GM12892 (cell line): ENCODE measurements around the gene CD96.

ENCODE experiments used
- POLR2A ChIP-seq: IDR thresholded peaks from 2 replicates; pipeline ENCODE4 v1.6.1; 2011; ENCODE audit warnings: low read depth, low read length, control low read depth
- POLR2AphosphoS5 ChIP-seq: IDR thresholded peaks from 2 replicates; pipeline ENCODE4 v1.6.1; 2011; ENCODE audit warnings: low read depth, low read length, control low read depth

DNA sequence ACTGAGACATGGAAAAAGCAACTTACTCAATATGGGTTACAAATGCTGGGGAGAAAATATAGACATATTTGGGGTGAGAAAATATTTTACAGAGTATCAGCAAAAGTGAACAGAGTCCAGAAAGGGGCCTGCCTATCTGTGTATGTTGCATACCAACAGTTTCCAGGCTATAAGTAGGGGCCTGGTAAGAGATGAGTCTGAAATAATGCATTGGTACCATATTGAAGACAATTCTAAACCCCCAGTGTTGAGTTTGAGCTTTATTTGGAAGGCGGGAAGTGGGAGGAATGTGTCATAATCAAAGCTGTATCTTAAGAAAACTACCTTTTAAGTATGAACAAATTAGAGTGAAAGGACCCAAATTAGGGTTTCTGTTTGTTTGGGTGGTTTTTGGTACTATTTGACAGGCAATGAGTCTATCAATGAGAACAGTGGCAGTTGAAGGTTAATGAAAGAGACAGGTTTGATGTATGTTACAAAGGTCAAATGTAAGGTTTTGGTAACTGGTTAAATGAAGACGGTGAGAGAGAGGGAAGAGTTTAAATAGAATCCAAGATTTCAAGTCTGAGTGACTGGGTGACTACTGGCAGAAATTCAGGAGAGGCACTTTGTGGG, 159.4 kb downstream of the CD96 start:
- TF ChIP-seq POLR2AphosphoS5 (no peak), POLR2A (no peak)
